B cell (primary cell): Measurements from ENCODE around the gene HOXD12.

ENCODE experiments used
- EZH2 ChIP-seq: IDR thresholded peaks from 2 replicates; pipeline ENCODE4 v1.6.1; 2012; ENCODE audit warnings: borderline replicate concordance, low read depth, mild to moderate bottlenecking, moderate library complexity, low read length; ENCODE audit not compliant: insufficient read depth, poor library complexity, severe bottlenecking
- TF ChIP-seq, protein P1 (sequence below): fragments of 200-600 bp; IDR thresholded peaks from one replicate; pipeline ENCODE4 v1.8.0; 2022; ENCODE audit warnings: antibody characterized with exemption, mild to moderate bottlenecking

- TF ChIP-seq, protein P1, sequence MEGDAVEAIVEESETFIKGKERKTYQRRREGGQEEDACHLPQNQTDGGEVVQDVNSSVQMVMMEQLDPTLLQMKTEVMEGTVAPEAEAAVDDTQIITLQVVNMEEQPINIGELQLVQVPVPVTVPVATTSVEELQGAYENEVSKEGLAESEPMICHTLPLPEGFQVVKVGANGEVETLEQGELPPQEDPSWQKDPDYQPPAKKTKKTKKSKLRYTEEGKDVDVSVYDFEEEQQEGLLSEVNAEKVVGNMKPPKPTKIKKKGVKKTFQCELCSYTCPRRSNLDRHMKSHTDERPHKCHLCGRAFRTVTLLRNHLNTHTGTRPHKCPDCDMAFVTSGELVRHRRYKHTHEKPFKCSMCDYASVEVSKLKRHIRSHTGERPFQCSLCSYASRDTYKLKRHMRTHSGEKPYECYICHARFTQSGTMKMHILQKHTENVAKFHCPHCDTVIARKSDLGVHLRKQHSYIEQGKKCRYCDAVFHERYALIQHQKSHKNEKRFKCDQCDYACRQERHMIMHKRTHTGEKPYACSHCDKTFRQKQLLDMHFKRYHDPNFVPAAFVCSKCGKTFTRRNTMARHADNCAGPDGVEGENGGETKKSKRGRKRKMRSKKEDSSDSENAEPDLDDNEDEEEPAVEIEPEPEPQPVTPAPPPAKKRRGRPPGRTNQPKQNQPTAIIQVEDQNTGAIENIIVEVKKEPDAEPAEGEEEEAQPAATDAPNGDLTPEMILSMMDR: no peak
- no peak for TF ChIP-seq EZH2
Measured at GRCh38 chr2:176122683-176123410, 23.3 kb downstream of the HOXD12 start, which contains the start of gene HOXD9.
